Karpas-422 (cell line): ENCODE results near the gene SLC25A1. TPM values are rescaled to one million over a fixed set of nuclear protein-coding genes. Genes with fewer than 3 reads are reported as not detected.

Experiments used
- DNase-seq: peaks from one replicate; pipeline ENCODE4 v3.0.0-alpha.2; 2015
- H2AFZ ChIP-seq: fragments of 200-600 bp; sonication (generic); 2 replicates; pipeline ENCODE4 v1.6.1; 2014; ENCODE audit warnings: antibody characterized with exemption, low read length, mixed read lengths
- H3K27ac ChIP-seq: fragments of 200-600 bp; sonication (generic); 2 replicates; pipeline ENCODE4 v1.5.1; 2014; ENCODE audit warnings: mild to moderate bottlenecking, low read length, moderate library complexity
- H3K27me3 ChIP-seq: fragments of 200-600 bp; sonication (generic); 2 replicates; pipeline ENCODE4 v1.6.1; 2014; ENCODE audit warnings: low read length, mixed read lengths
- H3K36me3 ChIP-seq: fragments of 200-600 bp; sonication (generic); 2 replicates; pipeline ENCODE4 v1.6.1; 2014; ENCODE audit warnings: low read length, mixed read lengths; ENCODE audit not compliant: insufficient read depth
- H3K4me1 ChIP-seq: fragments of 200-600 bp; sonication (generic); 2 replicates; pipeline ENCODE4 v1.6.1; 2014; ENCODE audit warnings: mild to moderate bottlenecking, low read length, mixed read lengths
- H3K4me2 ChIP-seq: fragments of 200-600 bp; sonication (generic); 2 replicates; pipeline ENCODE4 v1.6.1; 2014; ENCODE audit warnings: low read length, low read depth, mild to moderate bottlenecking; ENCODE audit not compliant: poor library complexity, severe bottlenecking
- H3K4me3 ChIP-seq: fragments of 200-600 bp; sonication (generic); 2 replicates; pipeline ENCODE4 v1.5.1; 2014; ENCODE audit warnings: mild to moderate bottlenecking, antibody characterized with exemption, low read length, mixed read lengths
- H3K79me2 ChIP-seq: fragments of 200-600 bp; sonication (generic); 2 replicates; pipeline ENCODE4 v1.6.1; 2014; ENCODE audit warnings: mild to moderate bottlenecking, low read length, mixed read lengths
- H3K9ac ChIP-seq: fragments of 200-600 bp; sonication (generic); 2 replicates; pipeline ENCODE4 v1.6.0; 2014; ENCODE audit warnings: low read length
- H3K9me2 ChIP-seq: fragments of 200-600 bp; sonication (generic), shearing (Covaris generic); replicated peaks from 2 replicates; pipeline ENCODE4 v1.6.0; 2014; ENCODE audit warnings: mild to moderate bottlenecking, low read length, moderate library complexity; ENCODE audit not compliant: insufficient read depth
- H3K9me3 ChIP-seq: fragments of 300-700, 200-600 bp; sonication (generic); 2 replicates; pipeline ENCODE4 v1.6.1; 2014; ENCODE audit warnings: low read length, mixed read lengths
- H4K20me1 ChIP-seq: fragments of 200-600 bp; sonication (generic); 2 replicates; pipeline ENCODE4 v1.6.1; 2014; ENCODE audit warnings: mild to moderate bottlenecking, antibody characterized with exemption, low read length, low read depth; ENCODE audit not compliant: insufficient read depth
- total RNA-seq: library from RNA; depleted of rRNA; stranded (reverse); fragments of >200 nt; shearing (Covaris generic); gene quantifications from 2 replicates; pipeline ENCODE4 v1.2.3, GENCODE V29; 2014; ENCODE audit warnings: low replicate concordance

SLC25A1 gene
- total RNA-seq, 1 experiment from 2014 or later, result 163 TPM

DNA sequence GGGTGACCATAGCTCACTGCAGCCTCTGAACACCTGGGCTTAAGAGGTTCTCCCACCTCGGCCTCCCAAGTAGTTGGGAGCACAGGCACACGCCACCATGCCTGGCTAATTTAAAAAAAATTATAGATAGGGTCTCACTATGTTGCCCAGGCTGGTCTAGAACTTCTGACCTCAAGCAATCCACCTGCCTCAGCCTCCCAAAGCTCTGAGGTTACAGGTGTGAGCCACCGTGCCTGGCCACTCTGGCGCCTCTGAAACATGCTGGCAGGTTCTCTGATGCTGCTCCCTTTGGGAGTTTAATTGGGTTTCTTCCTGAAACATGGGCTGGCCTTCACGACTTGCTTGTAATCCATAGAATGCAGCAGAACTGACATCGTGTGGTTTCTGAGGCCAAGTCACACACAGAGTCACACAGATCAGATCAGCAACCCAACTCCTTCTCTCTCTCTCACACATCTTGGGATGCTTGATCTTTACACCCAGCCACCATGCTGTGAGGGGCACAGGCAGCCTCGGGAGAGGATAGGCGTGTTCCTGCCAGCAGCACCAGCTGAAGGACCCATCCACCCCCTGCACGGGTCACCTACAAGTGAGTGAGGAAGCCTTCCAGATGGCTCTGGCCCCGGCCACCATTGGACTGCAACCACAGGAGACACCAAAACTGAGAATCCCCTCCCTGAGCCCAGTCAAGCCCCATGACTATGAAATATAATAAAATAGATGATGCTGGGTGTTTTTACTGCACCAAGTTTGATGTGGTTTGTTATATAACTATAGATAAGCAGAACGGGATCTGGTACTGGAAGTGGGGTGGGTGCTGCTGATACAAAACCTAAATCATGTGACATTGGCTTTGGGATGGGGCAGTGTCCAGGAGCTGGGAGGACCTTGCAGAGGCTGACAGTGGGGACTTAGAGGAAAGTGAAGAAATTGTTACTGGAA, 25.3 kb downstream of the SLC25A1 start:
- H3K36me3 ChIP-seq, result no peaks in the 10 kb centered on the region
- no peak overlapping the region for H3K27ac ChIP-seq
- H3K79me2 ChIP-seq, result no peaks in the 10 kb centered on the region
- no peak for DNase-seq
- H3K4me3 ChIP-seq, result no peak overlapping the region
- no peaks in the 10 kb centered on the region for H3K9me3 ChIP-seq
- no peaks in the 10 kb centered on the region for H4K20me1 ChIP-seq
- no peaks in the 10 kb centered on the region for H3K27me3 ChIP-seq
- no peak overlapping the region for H2AFZ ChIP-seq
- no peak overlapping the region for H3K4me2 ChIP-seq
- H3K4me1 ChIP-seq, result no peaks in the 10 kb centered on the region
- no peak overlapping the region for H3K9ac ChIP-seq
- no peaks in the 10 kb centered on the region for H3K9me2 ChIP-seq

- no peak overlapping the region for H3K4me2 ChIP-seq
- no peaks in the 10 kb centered on the region for H3K4me1 ChIP-seq
- no peak overlapping the region for H3K9ac ChIP-seq
- no peaks in the 10 kb centered on the region for H3K9me2 ChIP-seq
- no peaks in the 10 kb centered on the region for H4K20me1 ChIP-seq
- H3K36me3 ChIP-seq, result no peaks in the 10 kb centered on the region
- no peak overlapping the region for H3K4me3 ChIP-seq
- H3K79me2 ChIP-seq, result no peaks in the 10 kb centered on the region
- H3K9me3 ChIP-seq, result no peaks in the 10 kb centered on the region
- no peak overlapping the region for H2AFZ ChIP-seq
- no peak for DNase-seq
- H3K27ac ChIP-seq, result no peak overlapping the region
- no peaks in the 10 kb centered on the region for H3K27me3 ChIP-seq
Observed at GRCh38 chr22:19151329-19152191, 27.0 kb downstream of the SLC25A1 start.

- Histone ChIP-seq H3K27me3 (no peaks in the 10 kb centered on the region), H3K4me3 (no peak overlapping the region), H4K20me1 (no peaks in the 10 kb centered on the region), H3K36me3 (no peaks in the 10 kb centered on the region), H3K27ac (no peak overlapping the region), H3K9me3 (no peaks in the 10 kb centered on the region), H3K9ac (no peak overlapping the region), H3K9me2 (no peaks in the 10 kb centered on the region), H3K4me2 (no peak overlapping the region), H2AFZ (no peak overlapping the region), H3K79me2 (no peaks in the 10 kb centered on the region), H3K4me1 (peaks cover 4% of the 10 kb centered on the region; the same call in 1 of the 2 replicates)
- DNase-seq, result no peak
Observed at GRCh38 chr22:19150482-19151328, 27.8 kb downstream of the SLC25A1 start.

DNA sequence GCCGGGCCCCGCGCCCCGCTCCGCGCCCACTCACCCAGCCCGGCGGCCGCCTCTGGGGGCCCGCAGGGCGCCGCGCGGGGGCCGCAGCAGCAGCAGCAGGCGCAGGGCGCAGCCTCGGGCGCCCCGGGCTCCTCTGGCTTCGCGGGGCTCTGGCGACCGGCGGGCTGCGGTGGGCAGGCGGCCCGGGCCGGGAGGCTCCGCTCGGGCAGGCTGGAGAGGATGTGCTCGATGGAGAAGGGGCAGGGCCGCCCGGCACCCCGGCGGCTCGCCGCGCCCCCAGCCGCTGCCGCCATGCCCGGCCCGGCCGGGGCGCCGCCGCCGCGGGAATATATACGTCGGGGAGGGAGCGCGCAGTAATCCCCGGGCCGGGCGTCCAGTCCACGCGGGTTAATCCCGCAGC, 28.5 kb downstream of the SLC25A1 start, which contains the start of gene GSC2:
Gene GSC2, minus strand, starts transcription at position 302 of the 400 bp plus-strand sequence. Its CDS starts 9 bp downstream, at position 293.
- Histone ChIP-seq H3K9me3 (no peaks in the 10 kb centered on the region), H3K4me1 (peaks cover 4% of the 10 kb centered on the region; the same call in 1 of the 2 replicates), H3K36me3 (no peaks in the 10 kb centered on the region), H3K79me2 (no peaks in the 10 kb centered on the region), H3K27me3 (no peaks in the 10 kb centered on the region), H2AFZ (no peak within 1 kb of the TSS), H3K27ac (no peak within 1 kb of the TSS), H3K9me2 (no peaks in the 10 kb centered on the region), H4K20me1 (no peaks in the 10 kb centered on the region), H3K4me3 (no peak within 1 kb of the TSS), H3K4me2 (no peak within 1 kb of the TSS), H3K9ac (no peak within 1 kb of the TSS)
- DNase-seq, result no peak

GRCh38 chr22:19149047-19149883, 29.3 kb downstream of the SLC25A1 start:
- Histone ChIP-seq H3K4me1 (peaks cover 7% of the 10 kb centered on the region; the same call in 1 of the 2 replicates), H2AFZ (no peak overlapping the region), H4K20me1 (no peaks in the 10 kb centered on the region), H3K9me3 (no peaks in the 10 kb centered on the region), H3K27me3 (no peaks in the 10 kb centered on the region), H3K27ac (no peak overlapping the region), H3K4me3 (no peak overlapping the region), H3K36me3 (no peaks in the 10 kb centered on the region), H3K9me2 (no peaks in the 10 kb centered on the region), H3K9ac (no peak overlapping the region), H3K79me2 (peaks cover 2% of the 10 kb centered on the region), H3K4me2 (no peak overlapping the region)
- DNase-seq, result no peak

- no peaks in the 10 kb centered on the region for H3K36me3 ChIP-seq
- no peaks in the 10 kb centered on the region for H3K27me3 ChIP-seq
- no peak overlapping the region for H2AFZ ChIP-seq
- H4K20me1 ChIP-seq, result no peaks in the 10 kb centered on the region
- peaks cover 10% of the 10 kb centered on the region for H3K4me1 ChIP-seq
- no peaks in the 10 kb centered on the region for H3K9me2 ChIP-seq
- H3K9ac ChIP-seq, result no peak overlapping the region
- DNase-seq, result no peak
- no peak overlapping the region for H3K4me3 ChIP-seq
- peaks cover 9% of the 10 kb centered on the region for H3K79me2 ChIP-seq
- H3K4me2 ChIP-seq, result no peak overlapping the region
- H3K27ac ChIP-seq, result no peak overlapping the region
- H3K9me3 ChIP-seq, result no peaks in the 10 kb centered on the region
Observed at GRCh38 chr22:19148417-19149046, 30.0 kb downstream of the SLC25A1 start.
